ENCODE results near the gene DGKK. TPM values are rescaled to one million over a fixed set of nuclear protein-coding genes. Genes with fewer than 3 reads are reported as not detected.

Gene DGKK
- polyA plus RNA-seq, 1 experiment = not detected

DNA sequence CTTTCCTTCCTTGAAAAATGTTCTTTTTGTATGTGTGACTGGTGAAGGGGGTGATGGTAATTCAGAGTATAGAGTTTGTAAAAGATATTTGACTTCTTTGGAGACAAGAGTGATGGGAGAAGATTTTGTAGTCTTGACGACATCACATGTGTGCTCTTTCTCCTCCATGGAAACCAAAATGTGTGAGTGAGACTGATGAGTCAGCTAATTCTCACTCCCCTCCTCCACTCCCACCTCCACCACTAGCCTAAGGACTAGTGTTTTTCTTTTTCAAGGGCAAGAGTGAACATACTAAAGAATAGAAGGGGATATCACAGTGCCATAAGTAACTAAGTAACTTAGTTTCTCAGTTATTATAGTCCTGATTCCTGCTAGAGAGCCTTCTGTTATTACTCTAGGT is 14.0 kb upstream of the DGKK start:
- ChIA-PET CTCF (interaction anchor here (1.0 kb wide), 1 partner anchor 976 kb away, joined by 3 read pairs; no protein-coding TSS in a partner anchor), POLR2A (no interaction called here)
- no peak overlapping the region for H3K27ac ChIP-seq (ENCODE audit: low read depth, low read length)
- TF ChIP-seq, protein P1, sequence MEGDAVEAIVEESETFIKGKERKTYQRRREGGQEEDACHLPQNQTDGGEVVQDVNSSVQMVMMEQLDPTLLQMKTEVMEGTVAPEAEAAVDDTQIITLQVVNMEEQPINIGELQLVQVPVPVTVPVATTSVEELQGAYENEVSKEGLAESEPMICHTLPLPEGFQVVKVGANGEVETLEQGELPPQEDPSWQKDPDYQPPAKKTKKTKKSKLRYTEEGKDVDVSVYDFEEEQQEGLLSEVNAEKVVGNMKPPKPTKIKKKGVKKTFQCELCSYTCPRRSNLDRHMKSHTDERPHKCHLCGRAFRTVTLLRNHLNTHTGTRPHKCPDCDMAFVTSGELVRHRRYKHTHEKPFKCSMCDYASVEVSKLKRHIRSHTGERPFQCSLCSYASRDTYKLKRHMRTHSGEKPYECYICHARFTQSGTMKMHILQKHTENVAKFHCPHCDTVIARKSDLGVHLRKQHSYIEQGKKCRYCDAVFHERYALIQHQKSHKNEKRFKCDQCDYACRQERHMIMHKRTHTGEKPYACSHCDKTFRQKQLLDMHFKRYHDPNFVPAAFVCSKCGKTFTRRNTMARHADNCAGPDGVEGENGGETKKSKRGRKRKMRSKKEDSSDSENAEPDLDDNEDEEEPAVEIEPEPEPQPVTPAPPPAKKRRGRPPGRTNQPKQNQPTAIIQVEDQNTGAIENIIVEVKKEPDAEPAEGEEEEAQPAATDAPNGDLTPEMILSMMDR (IDR thresholded peaks at IDR 0.05; ENCODE audit: low read depth, low read length) = no peak
- DNase-seq (ENCODE audit: low read depth, low spot score) = no peak
- no peak overlapping the region for H3K4me3 ChIP-seq (ENCODE audit: low read depth, low read length)
- no peaks in the 10 kb centered on the region for H3K27me3 ChIP-seq (ENCODE audit: control insufficient read depth, insufficient read depth, low read length)
- no peaks in the 10 kb centered on the region for H3K9me3 ChIP-seq (ENCODE audit: control insufficient read depth, insufficient read depth, low read length)

DNA sequence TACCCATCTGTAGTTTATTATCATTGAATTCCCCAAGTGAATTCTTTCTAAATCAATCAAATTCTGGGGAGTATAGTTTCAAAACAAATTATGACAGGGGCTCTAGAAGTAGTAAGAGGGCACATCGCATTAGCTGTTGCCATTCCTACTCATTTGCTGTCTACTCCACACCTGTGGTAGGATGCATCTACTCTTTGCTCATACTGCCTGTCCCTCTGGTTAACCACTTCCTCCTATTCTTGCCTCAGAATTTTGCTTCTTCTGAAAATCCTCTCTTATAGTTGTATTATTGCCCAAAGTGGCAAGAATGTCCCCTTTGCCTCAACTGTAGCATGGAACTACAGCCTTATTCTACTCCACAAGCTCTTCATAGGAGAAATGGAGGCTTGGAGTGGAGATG is 12.7 kb upstream of the DGKK start:
- no peaks in the 10 kb centered on the region for H3K9me3 ChIP-seq (ENCODE audit: control insufficient read depth, insufficient read depth, low read length)
- POLR2A ChIA-PET = no interaction called here
- no peak overlapping the region for H3K4me3 ChIP-seq (ENCODE audit: low read depth, low read length)
- no peaks in the 10 kb centered on the region for H3K27me3 ChIP-seq (ENCODE audit: control insufficient read depth, insufficient read depth, low read length)
- TF ChIP-seq, protein P1 (IDR thresholded peaks at IDR 0.05; ENCODE audit: low read depth, low read length) = no peak
- H3K27ac ChIP-seq (ENCODE audit: low read depth, low read length) = no peak overlapping the region
- no peak for DNase-seq (ENCODE audit: low read depth, low spot score)
- CTCF ChIA-PET = no interaction called here

DNA sequence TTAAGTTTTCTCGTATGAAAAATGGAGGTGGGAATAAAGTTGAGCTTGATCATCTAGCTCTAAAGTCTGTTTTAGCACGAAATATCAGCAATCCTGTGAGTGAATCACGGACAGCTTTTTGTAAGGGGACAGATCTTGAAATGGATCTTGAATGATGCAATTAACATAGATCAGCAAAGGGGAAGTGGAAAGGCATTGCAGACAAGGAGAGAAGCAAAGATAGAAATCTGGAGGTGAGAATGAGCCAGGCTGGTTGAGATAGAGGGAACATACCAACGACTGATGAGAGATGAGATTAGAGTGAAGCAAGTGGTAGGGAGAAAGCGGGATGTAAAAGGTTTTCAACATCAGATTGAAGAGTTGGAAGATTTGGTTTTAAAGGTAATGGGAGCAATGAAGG is 4.6 kb upstream of the DGKK start:
- ChIA-PET CTCF (no interaction called here), POLR2A (no interaction called here)
- no peak overlapping the region for H3K27ac ChIP-seq (ENCODE audit: low read depth, low read length)
- peaks cover 14% of the 10 kb centered on the region for H3K27me3 ChIP-seq (ENCODE audit: control insufficient read depth, insufficient read depth, low read length)
- no peak overlapping the region for H3K4me3 ChIP-seq (ENCODE audit: low read depth, low read length)
- no peak for DNase-seq (ENCODE audit: low read depth, low spot score)
- TF ChIP-seq, protein P1 (IDR thresholded peaks at IDR 0.05; ENCODE audit: low read depth, low read length) = no peak
- H3K9me3 ChIP-seq (ENCODE audit: control insufficient read depth, insufficient read depth, low read length) = no peaks in the 10 kb centered on the region

DNA sequence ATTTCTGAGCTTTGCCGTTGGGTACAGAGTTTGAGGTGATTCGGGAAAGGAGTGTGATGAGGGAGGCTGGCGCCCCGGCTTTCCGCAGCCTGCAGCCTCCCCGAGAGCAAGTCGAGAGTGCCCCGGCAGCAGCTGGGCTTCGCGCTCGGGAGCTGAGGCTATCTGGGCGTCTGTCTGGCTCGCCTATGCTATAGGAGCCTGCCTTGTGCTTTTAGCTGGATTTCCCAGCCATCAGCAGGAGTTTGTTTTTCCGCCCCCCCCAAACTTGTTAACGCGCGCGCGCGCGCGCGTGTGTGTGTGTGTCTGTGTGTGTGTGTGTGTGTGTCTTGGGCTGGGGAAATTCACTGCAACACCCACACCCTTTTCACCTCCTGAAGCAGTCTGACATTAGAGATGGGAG is 765 bp upstream of the DGKK start:
- TF ChIP-seq, protein P1 (IDR thresholded peaks at IDR 0.05; ENCODE audit: low read depth, low read length) = no peak
- H3K9me3 ChIP-seq (ENCODE audit: control insufficient read depth, insufficient read depth, low read length) = no peaks in the 10 kb centered on the region
- H3K27me3 ChIP-seq (ENCODE audit: control insufficient read depth, insufficient read depth, low read length) = peaks cover 22% of the 10 kb centered on the region
- ChIA-PET POLR2A (no interaction called here), CTCF (interaction anchor here (0.5 kb wide), 1 partner anchor 267 kb away, joined by 3 read pairs; the partner anchor contains the start of gene CCNB3)
- H3K27ac ChIP-seq (ENCODE audit: low read depth, low read length) = no peak overlapping the region
- H3K4me3 ChIP-seq (ENCODE audit: low read depth, low read length) = no peak overlapping the region
- no peak for DNase-seq (ENCODE audit: low read depth, low spot score)

DNA sequence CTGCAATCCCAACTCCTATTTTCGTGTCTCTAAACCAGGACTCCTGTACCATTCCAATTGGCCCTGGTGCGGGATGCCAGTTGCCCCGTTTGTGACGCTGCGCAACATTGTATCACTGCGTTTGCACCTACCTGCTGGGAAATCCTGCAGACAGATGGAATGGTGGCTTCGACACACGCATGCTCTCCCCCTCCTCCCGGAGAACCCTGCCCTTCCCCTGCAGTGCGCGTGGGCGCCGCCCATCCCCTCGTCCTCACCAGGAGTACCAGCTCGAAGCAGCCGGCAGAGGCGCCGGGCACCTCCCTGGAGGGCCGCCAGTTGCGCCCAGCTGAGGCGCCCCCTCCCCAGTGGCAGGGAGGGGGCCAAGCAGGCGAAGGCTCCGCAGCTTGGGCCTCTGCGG is 1.4 kb downstream of the DGKK start:
- Histone ChIP-seq H3K27ac (ENCODE audit: low read depth, low read length) (no peak overlapping the region), H3K27me3 (ENCODE audit: control insufficient read depth, insufficient read depth, low read length) (peaks cover 20% of the 10 kb centered on the region), H3K4me3 (ENCODE audit: low read depth, low read length) (no peak overlapping the region), H3K9me3 (ENCODE audit: control insufficient read depth, insufficient read depth, low read length) (no peaks in the 10 kb centered on the region)
- ChIA-PET CTCF (no interaction called here), POLR2A (no interaction called here)
- DNase-seq (ENCODE audit: low read depth, low spot score) = no peak
- TF ChIP-seq, protein P1 (IDR thresholded peaks at IDR 0.05; ENCODE audit: low read depth, low read length) = no peak
